NCI-H2227 (cell line): ENCODE measurements around the gene ZP1.

ENCODE experiments used
- DNase-seq: peaks from one replicate; lab custom pipeline; 2025; ENCODE audit not compliant: unreplicated experiment; lab: John Stamatoyannopoulos, UW

The ZP1 gene

DNA sequence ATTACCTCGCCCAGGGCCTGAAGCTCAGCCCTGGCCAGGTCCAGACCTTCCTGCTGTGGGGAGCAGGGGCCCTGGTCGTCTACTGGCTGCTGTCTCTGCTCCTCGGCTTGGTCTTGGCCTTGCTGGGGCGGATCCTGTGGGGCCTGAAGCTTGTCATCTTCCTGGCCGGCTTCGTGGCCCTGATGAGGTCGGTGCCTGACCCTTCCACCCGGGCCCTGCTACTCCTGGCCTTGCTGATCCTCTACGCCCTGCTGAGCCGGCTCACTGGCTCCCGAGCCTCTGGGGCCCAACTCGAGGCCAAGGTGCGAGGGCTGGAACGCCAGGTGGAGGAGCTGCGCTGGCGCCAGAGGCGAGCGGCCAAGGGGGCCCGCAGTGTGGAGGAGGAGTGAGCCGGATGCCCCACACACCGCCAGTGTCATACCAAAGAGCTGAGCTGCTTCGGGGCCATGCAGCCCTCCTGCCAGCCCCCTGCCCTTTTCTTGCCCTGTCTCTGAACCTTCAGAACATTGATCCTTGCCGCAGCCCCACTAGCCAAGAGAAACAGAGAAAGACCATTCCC, 54.5 kb downstream of the ZP1 start:
- no peak for DNase-seq

DNA sequence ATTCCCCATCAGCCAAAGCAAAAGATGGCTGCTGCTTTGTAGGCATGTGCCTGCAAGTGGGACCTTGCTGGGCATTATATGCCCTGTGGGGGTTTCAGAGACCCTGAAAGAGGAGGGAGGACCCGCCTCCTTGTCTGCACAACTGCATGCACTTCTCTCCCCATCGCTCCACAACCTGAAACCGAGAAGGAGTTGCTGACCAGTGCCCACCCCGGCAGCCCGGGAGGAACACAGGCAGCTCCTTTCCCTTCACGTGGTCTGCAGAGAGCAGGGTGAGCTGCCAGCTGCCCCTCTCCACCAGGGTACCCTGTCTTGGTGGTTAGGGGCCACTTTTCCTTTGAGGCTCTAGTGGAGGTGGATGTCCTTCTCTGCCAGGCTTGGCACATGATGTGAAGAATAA, 55.6 kb downstream of the ZP1 start:
- no peak for DNase-seq

DNA sequence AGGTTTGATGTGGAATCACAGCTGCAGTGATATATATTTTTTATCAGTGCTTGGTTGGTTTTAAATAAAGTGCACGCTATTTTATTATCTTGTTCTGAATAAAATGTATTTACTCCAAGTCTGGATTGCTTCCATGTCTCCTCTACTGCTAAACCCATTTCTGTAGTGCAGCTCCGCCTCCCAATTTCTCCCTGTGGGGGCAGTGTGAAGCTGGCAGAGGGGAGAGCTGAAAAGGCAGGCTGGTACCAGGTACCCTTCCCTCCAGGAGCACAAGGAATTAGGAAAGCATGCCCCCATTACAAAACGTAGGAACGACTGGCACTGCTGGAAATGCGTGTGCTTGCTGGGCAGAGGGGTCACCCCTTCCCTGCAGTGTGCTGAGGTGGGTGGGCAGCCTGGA, 56.0 kb downstream of the ZP1 start:
- no peak for DNase-seq

DNA sequence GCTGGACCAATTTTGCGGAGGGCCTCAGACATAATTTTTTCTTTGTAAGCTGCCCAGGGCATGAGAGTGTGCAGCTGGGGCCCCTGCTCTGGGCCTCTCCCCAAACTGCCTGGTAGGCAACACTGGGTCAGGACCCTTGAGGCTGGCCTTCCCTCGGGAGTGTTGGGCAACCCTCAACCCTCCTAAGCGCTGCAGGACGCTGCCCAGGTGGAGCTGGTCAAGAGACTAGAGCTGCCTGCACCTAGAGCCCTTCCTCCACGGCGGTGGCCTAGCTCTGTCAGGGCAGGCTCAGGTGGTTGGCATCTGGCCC, 56.4 kb downstream of the ZP1 start:
- no peak for DNase-seq

DNA sequence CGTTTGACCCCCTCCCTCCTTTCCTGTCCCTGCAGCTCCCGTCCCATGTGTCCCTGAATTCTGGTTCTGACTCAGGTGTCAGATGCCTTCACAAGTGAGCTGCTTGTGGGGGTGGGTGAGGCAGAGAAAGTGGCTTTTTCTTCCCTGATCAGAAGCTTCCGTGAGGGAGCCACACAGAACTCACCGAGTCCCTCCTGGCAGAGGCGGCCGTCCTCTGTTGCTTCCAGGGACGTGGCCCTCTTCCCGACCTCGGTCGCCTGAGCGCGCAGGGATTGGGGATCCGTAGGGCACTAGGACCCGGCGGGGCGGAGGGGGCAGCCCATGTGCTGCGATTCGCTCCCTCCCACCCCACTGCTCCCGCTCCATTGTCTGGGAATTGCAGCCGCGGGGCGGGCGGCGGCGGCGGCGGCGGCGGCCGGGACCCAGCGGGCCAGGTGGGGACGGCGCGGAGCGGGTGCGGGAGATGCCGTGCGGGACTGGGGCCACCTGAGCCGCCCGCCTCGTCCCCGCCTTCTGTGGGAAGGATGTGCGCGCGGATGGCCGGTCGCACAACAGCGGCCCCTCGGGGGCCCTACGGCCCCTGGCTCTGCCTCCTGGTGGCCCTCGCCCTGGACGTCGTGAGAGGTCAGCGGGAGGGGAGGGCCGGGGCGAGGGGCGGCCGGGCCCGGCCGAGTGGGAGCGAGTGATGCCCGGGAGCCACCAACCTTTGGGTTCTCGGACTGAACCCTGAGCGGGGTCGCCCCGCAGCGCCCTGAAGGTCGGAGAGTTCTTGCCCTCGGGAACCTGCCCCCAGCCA, 57.0 kb downstream of the ZP1 start, which contains the start of gene TMEM132A:
Gene TMEM132A (plus strand): TSS at position 351 of the 796 bp plus-strand sequence. CDS start 174 bp downstream, at position 525.
- DNase-seq, result peak; percentile 87
